AG10803 (cell line): ENCODE data around the gene PTPRG.

ENCODE experiments used
- DNase-seq: peaks from one replicate; pipeline ENCODE4 v3.0.0; 2010; ENCODE audit warnings: low read depth
- H3K4me3 ChIP-seq: 2 replicates; pipeline ENCODE4 v1.5.1; 2011; ENCODE audit warnings: mild to moderate bottlenecking, low read length, control low read depth
- CTCF ChIP-seq: conservative IDR thresholded peaks from 2 replicates; pipeline ENCODE4 v1.5.1; 2011; ENCODE audit warnings: mild to moderate bottlenecking, low read length, control low read depth, inconsistent platforms

The PTPRG gene

GRCh38 chr3:61769266-61769990 is 208.1 kb downstream of the PTPRG start:
- no peak for TF ChIP-seq CTCF
- H3K4me3 ChIP-seq = no peak overlapping the region
- no peak for DNase-seq

GRCh38 chr3:61771976-61772375 is 210.6 kb downstream of the PTPRG start:
- no peak overlapping the region for H3K4me3 ChIP-seq
- DNase-seq = no peak
- no peak for TF ChIP-seq CTCF

GRCh38 chr3:61772456-61772855 is 211.1 kb downstream of the PTPRG start:
- TF ChIP-seq CTCF = no peak
- H3K4me3 ChIP-seq = no peak overlapping the region

GRCh38 chr3:61774279-61774890 is 213.0 kb downstream of the PTPRG start:
- DNase-seq = no peak
- TF ChIP-seq CTCF = no peak
- no peak overlapping the region for H3K4me3 ChIP-seq

More at GRCh38 chr3:61772456-61772855, 211.1 kb downstream of the PTPRG start:
- peak; percentile 20 for DNase-seq

- no peak for TF ChIP-seq CTCF
- H3K4me3 ChIP-seq = no peak overlapping the region
- no peak for DNase-seq
Measured at GRCh38 chr3:61776390-61776789, 215.0 kb downstream of the PTPRG start.

- no peak for DNase-seq
- TF ChIP-seq CTCF = no peak
- no peak overlapping the region for H3K4me3 ChIP-seq
Measured at GRCh38 chr3:61777483-61777882, 216.1 kb downstream of the PTPRG start.

- no peak overlapping the region for H3K4me3 ChIP-seq
- DNase-seq = no peak
- no peak for TF ChIP-seq CTCF
Measured at GRCh38 chr3:61778095-61778494, 216.7 kb downstream of the PTPRG start.
